Caco-2 (cell line): ENCODE measurements around the gene SPSB4. TPM values are rescaled to one million over a fixed set of nuclear protein-coding genes. Genes with fewer than 3 reads are reported as not detected.

Experiments used
- BruUV-seq: library from RNA; stranded (reverse); fragments of 400-500 nt; replicated peaks from 2 replicates; lab custom pipeline; 2021; lab: Mats Ljungman, UMichigan
- CTCF ChIA-PET: fragments of 300-600 bp; sonication (Branson Sonifier 250); formaldehyde crosslinking; loops from one replicate; lab custom pipeline; 2022; ENCODE audit warnings: antibody characterized with exemption; lab: Charles Lee
- POLR2A ChIA-PET: fragments of 300-600 bp; sonication (Branson Sonifier 250); formaldehyde crosslinking; loops from one replicate; lab custom pipeline; 2022; ENCODE audit warnings: antibody characterized with exemption; lab: Charles Lee
- DNase-seq, 2 experiments: peaks; one replicate each; pipeline versions ENCODE4 v3.0.0 to v3.0.0-alpha.2; 2020 to 2022
- H3K27me3 ChIP-seq: replicated peaks from 2 replicates; pipeline ENCODE4 v1.6.0; 2011; ENCODE audit warnings: low read length; ENCODE audit not compliant: control insufficient read depth, insufficient read depth
- H3K36me3 ChIP-seq: 2 replicates; pipeline ENCODE4 v1.5.1; 2011; ENCODE audit warnings: low read length; ENCODE audit not compliant: control insufficient read depth, insufficient read depth
- H3K4me1 ChIP-seq: fragments of 250-450 bp; sonication (Bioruptor Pico); 2 replicates; pipeline ENCODE4 v1.5.1; 2020; ENCODE audit warnings: mild to moderate bottlenecking
- H3K4me3 ChIP-seq: 2 replicates; pipeline ENCODE4 v1.5.1; 2011; ENCODE audit warnings: low read depth, mild to moderate bottlenecking, control low read depth, low read length
- H3K9me3 ChIP-seq: fragments of 250-450 bp; sonication (Bioruptor Pico); 2 replicates; pipeline ENCODE4 v1.5.1; 2020; ENCODE audit warnings: mild to moderate bottlenecking, moderate library complexity
- H3K27ac Mint-ChIP-seq: one replicate; pipeline ENCODE4 v1.8.0; 2022; ENCODE audit warnings: mixed read lengths; ENCODE audit not compliant: unreplicated experiment
- H3K27me3 Mint-ChIP-seq: one replicate; pipeline ENCODE4 v1.8.0; 2022; ENCODE audit warnings: mixed read lengths; ENCODE audit not compliant: insufficient read depth, unreplicated experiment
- H3K36me3 Mint-ChIP-seq: one replicate; pipeline ENCODE4 v1.8.0; 2022; ENCODE audit warnings: mild to moderate bottlenecking, mixed read lengths; ENCODE audit not compliant: insufficient read depth, unreplicated experiment
- H3K4me1 Mint-ChIP-seq: one replicate; pipeline ENCODE4 v1.8.0; 2022; ENCODE audit warnings: low read depth, mixed read lengths; ENCODE audit not compliant: unreplicated experiment
- H3K4me3 Mint-ChIP-seq: one replicate; pipeline ENCODE4 v1.8.0; 2022; ENCODE audit warnings: mild to moderate bottlenecking, moderate library complexity, mixed read lengths; ENCODE audit not compliant: unreplicated experiment
- H3K9me3 Mint-ChIP-seq: one replicate; pipeline ENCODE4 v1.8.0; 2022; ENCODE audit warnings: mixed read lengths; ENCODE audit not compliant: unreplicated experiment
- CTCF ChIP-seq, 2 experiments: fragments of 200-600 bp in 1 of 2; IDR thresholded peaks; 1 replicate in 1 of 2; 2 replicates in 1 of 2; pipeline versions ENCODE4 v1.5.1 to v1.8.0; 2011 to 2022; ENCODE audit warnings: antibody characterized with exemption in 1 of 2, control low read depth in 1 of 2, inconsistent platforms in 1 of 2, low read depth in 1 of 2, low read length in 1 of 2, mild to moderate bottlenecking in 1 of 2, moderate library complexity in 1 of 2; ENCODE audit not compliant: insufficient read depth in 1 of 2, severe bottlenecking in 1 of 2, unreplicated experiment in 1 of 2
- intact Hi-C: fragments of 100-400 bp; cut with micrococcal nuclease; formaldehyde crosslinking; loops from one replicate; pipeline ENCODE4 v1.10.0; 2022; ENCODE audit not compliant: unreplicated experiment
- total RNA-seq: library from RNA; stranded (reverse); gene quantifications from 2 replicates; pipeline ENCODE4 v1.2.3, GENCODE V29; 2022

Gene SPSB4
- total RNA-seq, 1 experiment from 2014 or later, result not detected

GRCh38 chr3:141167681-141168080 is 116.5 kb downstream of the SPSB4 start:
- TF ChIP-seq CTCF (IDR thresholded peaks at IDR 0.05; ENCODE audit: insufficient read depth in 1 of 2, low read depth in 1 of 2, low read length in 1 of 2, severe bottlenecking in 1 of 2, unreplicated experiment in 1 of 2), result no peak
- H3K27ac Mint-ChIP-seq, result no peak overlapping the region
- CTCF ChIA-PET, result no interaction called here
- peaks cover 12% of the 10 kb centered on the region for H3K27me3 Mint-ChIP-seq
- H3K9me3 ChIP-seq, result no peaks in the 10 kb centered on the region
- POLR2A ChIA-PET, result no interaction called here
- no peaks in the 10 kb centered on the region for H3K36me3 Mint-ChIP-seq
- no peaks in the 10 kb centered on the region for H3K4me1 ChIP-seq
- H3K27me3 ChIP-seq, result no peaks in the 10 kb centered on the region
- no peak overlapping the region for H3K4me3 ChIP-seq
- no peak for DNase-seq
- intact Hi-C loops, result no loop called here
- H3K4me1 Mint-ChIP-seq, result no peaks in the 10 kb centered on the region
- H3K36me3 ChIP-seq, result no peaks in the 10 kb centered on the region
- BruUV-seq, result no TSS peak
- H3K4me3 Mint-ChIP-seq, result no peak overlapping the region
- H3K9me3 Mint-ChIP-seq, result no peaks in the 10 kb centered on the region

- Histone ChIP-seq H3K4me3 (no peak overlapping the region), H3K9me3 (no peaks in the 10 kb centered on the region), H3K27me3 (no peaks in the 10 kb centered on the region), H3K4me1 (no peaks in the 10 kb centered on the region), H3K36me3 (no peaks in the 10 kb centered on the region)
- no peak for TF ChIP-seq CTCF (IDR thresholded peaks at IDR 0.05; ENCODE audit: insufficient read depth in 1 of 2, low read depth in 1 of 2, low read length in 1 of 2, severe bottlenecking in 1 of 2, unreplicated experiment in 1 of 2)
- H3K27ac Mint-ChIP-seq, result no peak overlapping the region
- no peaks in the 10 kb centered on the region for H3K9me3 Mint-ChIP-seq
- intact Hi-C loops, result no loop called here
- H3K27me3 Mint-ChIP-seq, result peaks cover 17% of the 10 kb centered on the region
- H3K4me3 Mint-ChIP-seq, result no peak overlapping the region
- ChIA-PET CTCF (no interaction called here), POLR2A (no interaction called here)
- no TSS peak for BruUV-seq
- no peaks in the 10 kb centered on the region for H3K36me3 Mint-ChIP-seq
- no peak for DNase-seq
- no peaks in the 10 kb centered on the region for H3K4me1 Mint-ChIP-seq
Measured at GRCh38 chr3:141170678-141171295, 119.6 kb downstream of the SPSB4 start.

- no peak overlapping the region for H3K27ac Mint-ChIP-seq
- ChIA-PET CTCF (interaction anchor here (1.3 kb wide), 1 partner anchor 72 kb away, joined by 5 read pairs; no protein-coding TSS in a partner anchor), POLR2A (no interaction called here)
- no peaks in the 10 kb centered on the region for H3K36me3 Mint-ChIP-seq
- no peaks in the 10 kb centered on the region for H3K9me3 ChIP-seq
- no peaks in the 10 kb centered on the region for H3K4me1 ChIP-seq
- BruUV-seq, result no TSS peak
- no peaks in the 10 kb centered on the region for H3K36me3 ChIP-seq
- peaks cover 20% of the 10 kb centered on the region for H3K27me3 Mint-ChIP-seq
- no peak overlapping the region for H3K4me3 Mint-ChIP-seq
- H3K4me3 ChIP-seq, result no peak overlapping the region
- intact Hi-C loops, result no loop called here
- no peak for TF ChIP-seq CTCF (IDR thresholded peaks at IDR 0.05; ENCODE audit: insufficient read depth in 1 of 2, low read depth in 1 of 2, low read length in 1 of 2, severe bottlenecking in 1 of 2, unreplicated experiment in 1 of 2)
- DNase-seq, result no peak
- no peaks in the 10 kb centered on the region for H3K4me1 Mint-ChIP-seq
- no peaks in the 10 kb centered on the region for H3K27me3 ChIP-seq
- H3K9me3 Mint-ChIP-seq, result no peaks in the 10 kb centered on the region
Measured at GRCh38 chr3:141174674-141175073, 123.5 kb downstream of the SPSB4 start.
